Measurements from ENCODE around the gene CYB5RL.

- TF ChIP-seq, protein P1, sequence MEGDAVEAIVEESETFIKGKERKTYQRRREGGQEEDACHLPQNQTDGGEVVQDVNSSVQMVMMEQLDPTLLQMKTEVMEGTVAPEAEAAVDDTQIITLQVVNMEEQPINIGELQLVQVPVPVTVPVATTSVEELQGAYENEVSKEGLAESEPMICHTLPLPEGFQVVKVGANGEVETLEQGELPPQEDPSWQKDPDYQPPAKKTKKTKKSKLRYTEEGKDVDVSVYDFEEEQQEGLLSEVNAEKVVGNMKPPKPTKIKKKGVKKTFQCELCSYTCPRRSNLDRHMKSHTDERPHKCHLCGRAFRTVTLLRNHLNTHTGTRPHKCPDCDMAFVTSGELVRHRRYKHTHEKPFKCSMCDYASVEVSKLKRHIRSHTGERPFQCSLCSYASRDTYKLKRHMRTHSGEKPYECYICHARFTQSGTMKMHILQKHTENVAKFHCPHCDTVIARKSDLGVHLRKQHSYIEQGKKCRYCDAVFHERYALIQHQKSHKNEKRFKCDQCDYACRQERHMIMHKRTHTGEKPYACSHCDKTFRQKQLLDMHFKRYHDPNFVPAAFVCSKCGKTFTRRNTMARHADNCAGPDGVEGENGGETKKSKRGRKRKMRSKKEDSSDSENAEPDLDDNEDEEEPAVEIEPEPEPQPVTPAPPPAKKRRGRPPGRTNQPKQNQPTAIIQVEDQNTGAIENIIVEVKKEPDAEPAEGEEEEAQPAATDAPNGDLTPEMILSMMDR (IDR thresholded peaks at IDR 0.05) = no peak
- TF ChIP-seq POLR2A (IDR thresholded peaks at IDR 0.05) = no peak
These were observed 19.3 kb upstream of the CYB5RL start for GRCh38 chr1:54218883-54219687.
